Heart right ventricle (tissue), 16 donors: Measurements from ENCODE around the gene PLA2G7. TPM values are rescaled to one million over a fixed set of nuclear protein-coding genes. Genes with fewer than 3 reads are reported as not detected.
"Not testable (repeated sequence)": the region's sequence is repeated elsewhere in the genome, so short reads cannot be mapped to it uniquely, and the experiment has no call there.

Experiments
- ATAC-seq, 8 donors: fragments of 200-7000 bp; cut with Tn5 transposase; one replicate each; pipeline ENCODE4 v1.9.1; 2020; ENCODE audit warnings: mild to moderate bottlenecking in 8 of 8, moderate library complexity in 8 of 8, moderate number of reproducible peaks in 1 of 8
- DNase-seq, 2 donors: peaks; one replicate each; pipeline ENCODE4 v3.0.0-alpha.2; 2020
- H3K27ac ChIP-seq, 10 donors: fragments of 200-600 bp; sonication (generic) in 2 of 10; one replicate each; pipeline versions ENCODE4 v1.5.0 to v1.8.0; 2020 to 2022; ENCODE audit warnings: mild to moderate bottlenecking in 3 of 10
- H3K27me3 ChIP-seq, 7 donors: fragments of 200-600 bp; one replicate each; pipeline ENCODE4 v1.8.0; 2021 to 2022; ENCODE audit warnings: mild to moderate bottlenecking in 2 of 7
- H3K36me3 ChIP-seq, 9 donors: fragments of 200-600 bp; sonication (generic) in 1 of 9; one replicate each; pipeline versions ENCODE4 v1.5.0 to v1.8.0; 2020 to 2022; ENCODE audit warnings: mild to moderate bottlenecking in 2 of 9
- H3K4me1 ChIP-seq, 9 donors: fragments of 200-600 bp; sonication (generic) in 1 of 9; one replicate each; pipeline versions ENCODE4 v1.5.0 to v1.8.0; 2020 to 2022; ENCODE audit warnings: mild to moderate bottlenecking in 4 of 9
- H3K4me3 ChIP-seq, 10 donors: fragments of 200-600 bp; sonication (generic) in 2 of 10; one replicate each; pipeline versions ENCODE4 v1.5.0 to v1.8.0; 2020 to 2022; ENCODE audit warnings: mild to moderate bottlenecking in 7 of 10, moderate library complexity in 2 of 10
- H3K9me3 ChIP-seq, 11 donors: fragments of 200-600 bp in 10 of 11; sonication (generic) in 2 of 11; one replicate each; pipeline versions ENCODE4 v1.5.0 to v1.8.0; 2013 to 2022; ENCODE audit warnings: mild to moderate bottlenecking in 2 of 11, control low read depth in 1 of 11, moderate library complexity in 1 of 11
- CTCF ChIP-seq, 9 donors: fragments of 200-600 bp; sonication (generic) in 2 of 9; IDR thresholded peaks; one replicate each; pipeline versions ENCODE4 v1.5.0 to v1.8.0; 2021 to 2022; ENCODE audit warnings: antibody characterized with exemption in 9 of 9, mild to moderate bottlenecking in 5 of 9, moderate library complexity in 1 of 9
- WGBS, 2 donors: extraction: QIAGEN DNeasy Blood & Tissue Kit; methylation state at CpG; one replicate each; pipeline ENCODE4 v1.1.7; 2013; ENCODE audit warnings: inconsistent platforms in 1 of 2; 5-methylcytosine and 5-hydroxymethylcytosine counted together
- intact Hi-C, 10 donors: fragments of 100-400 bp; cut with DNase I; formaldehyde crosslinking; loops; one replicate each; pipeline versions ENCODE4 v1.11.1 to v1.14.2; 2022
- polyA plus RNA-seq, 2 donors: library from polyadenylated mRNA; stranded (reverse); fragments of 200-250 nt; gene quantifications; one replicate each; pipeline ENCODE4 v1.2.3, GENCODE V29; 2013
- total RNA-seq, 10 donors: library from RNA; stranded (reverse); fragmentation: NEBNext Ultra II Directional in 3 of 10; extraction: Animal tissue kit (Norgen Biotek cat#: 25700) in 3 of 10; gene quantifications; one replicate each; pipeline versions ENCODE4 v1.2.1 to v1.2.4, GENCODE V29; 2021 to 2023
- donor health status: Arrhythmogenic right ventricular cardiomyopathy.
- donor health status: ischemic (EF 13 %, LVEDD 7.1; RV severe dilation, severe dysfunction).
- donor health status: healthy with polysubstance abuse.
- donor health status: DM: no; HTN: yes; CAD: no.
- donor health status: DM: no; HTN: no; CAD: no.
- donor health status: ischemic (EF 25% LVEDD 6.9; RV normal size, moderate dysfunction).
- donor health status: ischemic (EF 25% LVEDD 5.7; RV mildly dilated, moderate dysfunction).
- donor health status: healthy.
- donor health status: DM: yes; HTN: yes; CAD: no.
- donor health status: Ischemic cardiomyopathy.
- donor health status: ischemic (EF 35%, LVEDD 5.7; RV mildly dilated, moderate dysfunction).
- donor health status: nonischemic (EF 11% LVEDD 7.7; RV severe dilation, severe dysfunction).
- donor health status: DM: yes; HTN: yes; CAD: no.
- donor health status: PGD.
- donor health status: ischemic (EF 29% LVEDD 5.4; RV normal size, mild dysfunction).
- donor health status: nonischemic (EF 23%, LVEDD 6.1; RV moderate dilation, normal function).

Gene PLA2G7
- total and polyA plus RNA-seq, 12 donors, result 0.12 to 4.0 (median 0.24) TPM; not detected in 6

- Histone ChIP-seq H3K36me3 (no peaks in the 10 kb centered on the region), H3K4me3 (no peak overlapping the region), H3K27ac (no peak overlapping the region), H3K4me1 (peaks cover 0 to 12% (median 0%) of the 10 kb centered on the region in 9 donors), H3K9me3 (no peaks in the 10 kb centered on the region), H3K27me3 (no peaks in the 10 kb centered on the region)
- 77 to 83% methylated on average over 12 of the region's 12 CpGs for WGBS, 2 donors
- intact Hi-C loops, result no loop called here
- DNase-seq (no peak), ATAC-seq (no peak)
- no peak for TF ChIP-seq CTCF (IDR thresholded peaks at IDR 0.05)
These were observed 42.5 kb upstream of the PLA2G7 start for GRCh38 chr6:46777476-46778346.

DNA sequence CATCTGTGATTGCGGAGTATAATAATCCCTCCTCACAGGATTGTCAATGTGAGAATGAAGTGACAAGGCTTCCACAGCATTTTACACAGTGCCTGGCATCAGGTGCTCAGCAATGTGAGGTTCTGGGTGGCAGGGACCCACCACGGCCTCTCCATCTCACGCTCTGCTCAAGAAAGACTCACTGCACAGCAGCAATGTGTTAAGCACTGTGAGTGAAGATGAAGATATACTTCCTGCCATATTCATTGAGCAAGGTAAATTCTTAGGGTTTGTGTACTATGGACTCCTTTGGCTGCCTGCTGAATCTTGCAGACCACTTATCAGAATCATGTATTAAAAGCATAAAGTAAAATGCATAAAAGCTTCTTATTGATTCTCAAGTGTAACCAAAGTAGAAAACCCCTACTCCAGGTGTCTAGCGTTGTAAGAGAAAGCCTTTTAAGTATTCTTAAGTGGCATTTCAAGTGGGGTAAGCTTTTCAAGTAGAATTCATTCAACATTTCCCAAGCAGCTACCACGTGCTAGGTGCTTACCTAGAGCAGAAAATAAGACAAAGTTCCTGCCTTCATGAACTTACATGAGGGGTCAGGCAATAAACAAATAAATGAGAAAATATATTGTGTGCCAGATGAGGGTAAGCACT is 41.0 kb upstream of the PLA2G7 start:
- Histone ChIP-seq H3K4me3 (no peak overlapping the region), H3K36me3 (no peaks in the 10 kb centered on the region), H3K27me3 (no peaks in the 10 kb centered on the region), H3K9me3 (no peaks in the 10 kb centered on the region), H3K4me1 (peaks cover 0 to 26% (median 6%) of the 10 kb centered on the region in 9 donors), H3K27ac (no peak overlapping the region)
- ATAC-seq (no peak), DNase-seq (no peak)
- WGBS, 2 donors, result 90 to 91% methylated on average over 5 of the region's 5 CpGs
- intact Hi-C loops, result no loop called here
- TF ChIP-seq CTCF (IDR thresholded peaks at IDR 0.05), result no peak

DNA sequence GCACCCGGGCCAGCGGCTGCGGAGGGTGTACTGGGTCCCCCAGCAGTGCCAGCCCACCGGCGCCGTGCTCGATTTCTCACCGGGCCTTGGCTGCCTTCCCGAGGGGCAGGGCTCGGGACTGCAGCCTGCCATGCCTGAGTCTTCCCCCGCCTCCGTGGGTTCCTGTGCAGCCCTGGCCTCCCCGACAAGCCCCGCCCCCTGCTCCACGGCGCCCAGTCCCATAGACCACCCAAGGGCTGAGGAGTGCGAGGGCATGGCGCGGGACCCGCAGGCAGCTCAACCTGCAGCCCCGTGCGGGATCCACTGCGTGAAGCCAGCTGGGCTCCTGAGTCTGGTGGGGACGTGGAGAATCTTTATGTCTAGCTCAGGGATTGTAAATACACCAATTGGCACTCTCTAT is 39.6 kb upstream of the PLA2G7 start:
- H3K9me3 ChIP-seq, H3K4me3 ChIP-seq, H3K27ac ChIP-seq, DNase-seq, H3K36me3 ChIP-seq, H3K27me3 ChIP-seq, intact Hi-C loops, ATAC-seq: not testable (repeated sequence)
- 93 to 97% methylated on average over 22 to 24 of the region's 24 CpGs for WGBS, 2 donors
- peaks cover 0 to 33% (median 8%) of the 10 kb centered on the region in 9 donors for H3K4me1 ChIP-seq

DNA sequence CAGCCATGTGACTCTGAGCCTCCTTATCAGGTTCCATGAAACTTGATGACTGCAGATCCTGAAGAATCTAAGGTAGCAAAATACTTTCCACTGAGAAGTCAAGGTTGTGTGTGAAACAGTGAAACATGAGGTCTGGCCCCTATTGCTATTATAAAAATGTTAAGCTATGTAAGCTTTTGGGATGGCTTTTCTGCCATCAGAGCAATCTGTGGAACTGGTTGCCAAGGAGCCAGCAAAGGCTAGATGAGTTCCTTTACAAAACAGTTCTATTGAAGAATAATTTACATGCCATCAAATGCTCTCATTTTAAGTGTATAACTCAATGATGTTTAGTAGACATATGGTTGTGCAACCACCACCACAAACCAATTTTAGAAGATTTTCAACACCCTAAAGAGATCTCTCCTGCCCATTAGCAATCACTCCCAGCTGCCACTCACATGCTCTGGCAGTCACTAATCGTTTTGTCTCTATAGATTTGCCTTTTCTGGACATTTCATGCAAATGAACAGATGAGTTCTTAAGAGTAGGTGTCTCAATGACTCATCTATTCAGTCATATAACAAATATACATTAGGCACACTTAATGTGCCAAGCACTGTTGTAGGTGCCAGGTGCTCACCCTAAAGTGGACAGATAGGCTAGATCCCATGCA is 38.2 kb upstream of the PLA2G7 start:
- Histone ChIP-seq H3K4me3 (no peak overlapping the region), H3K27ac (peak overlapping the region in 1 of 10 donors; percentile 77), H3K27me3 (no peaks in the 10 kb centered on the region), H3K4me1 (peaks cover 0 to 33% (median 8%) of the 10 kb centered on the region in 9 donors), H3K9me3 (no peaks in the 10 kb centered on the region), H3K36me3 (no peaks in the 10 kb centered on the region)
- no peak for TF ChIP-seq CTCF (IDR thresholded peaks at IDR 0.05)
- DNase-seq (no peak), ATAC-seq (no peak)
- intact Hi-C loops, result no loop called here
- WGBS, 2 donors, result 36 to 56% methylated on average over 1 of the region's 1 CpG
